Stimulated activated naive B cell treated with anti-CD40 and anti-IgM and Interleukin-4, amounts not matched to agents 10 μg/mL and 1 μg/mL and 100 μg/mL, for 72 hours (primary cell): ENCODE data around the gene DLEU7.
A peak's percentile ranks its signal among the peaks of the same experiment; 100 is the strongest.

Experiments used
- ATAC-seq, 2 donors: fragments of 150-1000 bp; cut with Tn5 transposase; replicated peaks; 2 replicates each; pipeline ENCODE4 v1.10.0; 2021; ENCODE audit warnings: moderate library complexity in 1 of 2
- DNase-seq: peaks from one replicate; pipeline ENCODE4 v3.0.0; 2021
- H3K27ac Mint-ChIP-seq: one replicate; pipeline ENCODE4 v1.8.0; 2022; ENCODE audit warnings: mild to moderate bottlenecking, mixed read lengths
- H3K27me3 Mint-ChIP-seq, 2 donors: one replicate each; pipeline ENCODE4 v1.8.0; 2022; ENCODE audit warnings: mixed read lengths in 2 of 2
- H3K36me3 Mint-ChIP-seq, 2 donors: one replicate each; pipeline ENCODE4 v1.8.0; 2022; ENCODE audit warnings: mixed read lengths in 2 of 2, mild to moderate bottlenecking in 1 of 2
- H3K4me1 Mint-ChIP-seq, 2 donors: one replicate each; pipeline ENCODE4 v1.8.0; 2022; ENCODE audit warnings: mixed read lengths in 2 of 2, mild to moderate bottlenecking in 1 of 2
- H3K4me3 Mint-ChIP-seq, 2 donors: one replicate each; pipeline ENCODE4 v1.8.0; 2022; ENCODE audit warnings: mild to moderate bottlenecking in 2 of 2, mixed read lengths in 2 of 2, moderate library complexity in 1 of 2
- H3K9me3 Mint-ChIP-seq, 2 donors: one replicate each; pipeline ENCODE4 v1.8.0; 2022; ENCODE audit warnings: mixed read lengths in 2 of 2, mild to moderate bottlenecking in 1 of 2

Gene DLEU7

GRCh38 chr13:50843257-50844083, at the start of gene DLEU7:
DLEU7 (minus strand) TSS chr13:50843692; CDS start chr13:50843646, 46 bp downstream.
- H3K4me1 Mint-ChIP-seq = peaks cover 29 to 58% of the 10 kb centered on the region in 2 donors
- peak; percentile 35 to 61 for ATAC-seq
- H3K27ac Mint-ChIP-seq = peak within 1 kb of the TSS; percentile 84
- H3K4me3 Mint-ChIP-seq = peak within 1 kb of the TSS; percentile 75 to 76
- peaks cover 0 to 3% of the 10 kb centered on the region in 2 donors for H3K36me3 Mint-ChIP-seq
- no peak for DNase-seq
- peaks cover 0 to 11% of the 10 kb centered on the region in 2 donors for H3K27me3 Mint-ChIP-seq
- no peaks in the 10 kb centered on the region for H3K9me3 Mint-ChIP-seq

- H3K36me3 Mint-ChIP-seq = peaks cover 0 to 5% of the 10 kb centered on the region in 2 donors
- H3K27me3 Mint-ChIP-seq = no peaks in the 10 kb centered on the region
- peak overlapping the region; percentile 66 to 83 for H3K4me3 Mint-ChIP-seq
- ATAC-seq = peak; percentile 59 to 62
- H3K27ac Mint-ChIP-seq = peak overlapping the region; percentile 92
- peak; percentile 20 for DNase-seq
- peaks cover 36 to 44% of the 10 kb centered on the region in 2 donors for H3K4me1 Mint-ChIP-seq
- peaks cover 2 to 4% of the 10 kb centered on the region in 2 donors for H3K9me3 Mint-ChIP-seq
These were observed 48.9 kb upstream of the DLEU7 start for GRCh38 chr13:50892210-50892944.

GRCh38 chr13:50891206-50891605, 47.7 kb upstream of the DLEU7 start:
- ATAC-seq (no peak), DNase-seq (no peak)
- Mint-ChIP-seq H3K27ac (peak overlapping the region; percentile 31), H3K36me3 (peaks cover 0 to 5% of the 10 kb centered on the region in 2 donors), H3K4me3 (no peak overlapping the region), H3K9me3 (peaks cover 2 to 4% of the 10 kb centered on the region in 2 donors), H3K4me1 (peaks cover 42 to 52% of the 10 kb centered on the region in 2 donors), H3K27me3 (no peaks in the 10 kb centered on the region)

- Mint-ChIP-seq H3K4me3 (no peak overlapping the region), H3K9me3 (no peaks in the 10 kb centered on the region), H3K27ac (no peak overlapping the region), H3K4me1 (peaks cover 38 to 46% of the 10 kb centered on the region in 2 donors), H3K36me3 (no peaks in the 10 kb centered on the region), H3K27me3 (no peaks in the 10 kb centered on the region)
- ATAC-seq (no peak), DNase-seq (no peak)
These were observed 45.8 kb upstream of the DLEU7 start for GRCh38 chr13:50889317-50889716.

GRCh38 chr13:50888362-50888761, 44.9 kb upstream of the DLEU7 start:
- no peak for DNase-seq
- H3K27ac Mint-ChIP-seq = no peak overlapping the region
- H3K36me3 Mint-ChIP-seq = no peaks in the 10 kb centered on the region
- no peak overlapping the region for H3K4me3 Mint-ChIP-seq
- no peak for ATAC-seq
- no peaks in the 10 kb centered on the region for H3K9me3 Mint-ChIP-seq
- H3K27me3 Mint-ChIP-seq = no peaks in the 10 kb centered on the region
- H3K4me1 Mint-ChIP-seq = peaks cover 31 to 37% of the 10 kb centered on the region in 2 donors

DNA sequence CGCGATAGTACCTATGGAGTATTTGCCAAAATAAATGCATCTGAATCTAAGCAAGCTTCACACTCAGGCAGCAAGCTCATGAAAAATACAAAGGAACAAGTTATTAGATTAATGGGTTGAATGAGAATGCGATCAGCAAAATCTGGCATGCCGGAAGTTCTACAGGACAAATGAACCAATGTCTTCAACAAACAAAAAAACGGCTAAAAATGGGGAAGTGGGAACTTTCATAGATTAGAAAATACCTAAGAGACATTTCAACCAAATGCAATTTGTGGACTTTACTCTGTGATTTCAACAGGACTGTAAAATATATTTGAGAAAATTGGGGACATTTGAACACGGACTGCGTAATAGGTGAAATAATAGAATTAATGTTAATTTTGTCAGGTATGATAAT, 43.7 kb upstream of the DLEU7 start:
- no peak overlapping the region for H3K4me3 Mint-ChIP-seq
- H3K9me3 Mint-ChIP-seq = no peaks in the 10 kb centered on the region
- peak; percentile 38 to 43 for ATAC-seq
- DNase-seq = no peak
- no peaks in the 10 kb centered on the region for H3K36me3 Mint-ChIP-seq
- H3K27me3 Mint-ChIP-seq = no peaks in the 10 kb centered on the region
- no peak overlapping the region for H3K27ac Mint-ChIP-seq
- peaks cover 28% of the 10 kb centered on the region in 2 donors for H3K4me1 Mint-ChIP-seq

- peaks cover 17 to 18% of the 10 kb centered on the region in 2 donors for H3K4me1 Mint-ChIP-seq
- ATAC-seq = no peak
These were observed 40.8 kb upstream of the DLEU7 start for GRCh38 chr13:50884265-50884664.

DNA sequence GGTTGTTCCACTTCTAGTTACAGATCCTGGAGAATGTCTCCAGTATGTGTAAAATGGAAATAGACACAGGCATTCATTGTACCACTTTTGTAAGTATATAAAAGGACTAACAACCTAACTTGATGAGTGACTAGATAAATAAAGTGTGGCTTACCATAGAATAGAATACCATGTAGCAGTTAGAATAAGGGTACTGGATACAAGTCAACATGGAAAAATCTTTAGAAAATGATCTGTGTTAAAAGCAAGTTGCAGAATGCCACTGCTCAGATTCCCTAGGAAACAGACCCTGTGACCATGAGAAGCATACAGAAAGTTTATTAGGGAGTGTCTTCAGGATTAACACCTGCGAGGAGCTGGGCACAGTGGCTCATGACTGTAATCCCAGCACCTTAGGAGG, 40.2 kb upstream of the DLEU7 start:
- Mint-ChIP-seq H3K36me3 (no peaks in the 10 kb centered on the region), H3K9me3 (no peaks in the 10 kb centered on the region), H3K27me3 (no peaks in the 10 kb centered on the region), H3K27ac (no peak overlapping the region), H3K4me1 (peaks cover 14 to 18% of the 10 kb centered on the region in 2 donors), H3K4me3 (no peak overlapping the region)
- DNase-seq = no peak
- no peak for ATAC-seq

More at GRCh38 chr13:50884265-50884664, 40.8 kb upstream of the DLEU7 start:
- DNase-seq = no peak
- H3K9me3 Mint-ChIP-seq = no peaks in the 10 kb centered on the region
- H3K27me3 Mint-ChIP-seq = no peaks in the 10 kb centered on the region
- no peak overlapping the region for H3K4me3 Mint-ChIP-seq
- H3K36me3 Mint-ChIP-seq = no peaks in the 10 kb centered on the region
- H3K27ac Mint-ChIP-seq = no peak overlapping the region

DNA sequence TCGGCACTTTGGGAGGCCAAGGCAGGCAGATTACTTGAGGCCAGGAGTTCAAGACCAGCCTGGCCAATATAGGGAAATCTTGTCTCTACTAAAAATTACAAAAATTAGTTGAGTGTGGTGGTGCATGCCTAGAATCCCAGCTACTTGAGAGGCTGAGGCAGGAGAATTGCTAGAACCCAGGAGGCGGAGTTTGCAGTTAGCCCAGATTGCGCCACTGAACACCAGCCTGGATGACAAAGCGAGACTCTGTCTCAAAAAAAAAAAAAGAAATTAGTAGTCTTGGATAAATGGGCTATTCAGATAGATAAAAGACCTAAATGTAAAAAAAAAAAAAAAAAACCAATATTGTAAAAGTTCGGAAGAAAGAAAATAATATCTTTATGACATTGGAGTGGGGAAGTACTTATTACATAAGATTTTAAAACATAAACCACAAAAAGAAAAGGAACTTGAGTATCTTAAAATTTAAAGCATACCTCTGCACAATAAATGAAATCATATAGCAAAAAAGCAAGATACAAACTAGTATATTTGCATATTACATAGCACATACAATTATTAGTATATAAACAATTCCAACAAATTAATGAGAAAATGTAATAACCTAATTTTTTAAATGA, 39.4 kb upstream of the DLEU7 start:
- Mint-ChIP-seq H3K27ac (no peak overlapping the region), H3K4me1 (peaks cover 12 to 18% of the 10 kb centered on the region in 2 donors), H3K4me3 (no peak overlapping the region), H3K27me3 (peaks cover 0 to 3% of the 10 kb centered on the region in 2 donors), H3K36me3 (no peaks in the 10 kb centered on the region), H3K9me3 (no peaks in the 10 kb centered on the region)
- ATAC-seq (no peak), DNase-seq (no peak)

DNA sequence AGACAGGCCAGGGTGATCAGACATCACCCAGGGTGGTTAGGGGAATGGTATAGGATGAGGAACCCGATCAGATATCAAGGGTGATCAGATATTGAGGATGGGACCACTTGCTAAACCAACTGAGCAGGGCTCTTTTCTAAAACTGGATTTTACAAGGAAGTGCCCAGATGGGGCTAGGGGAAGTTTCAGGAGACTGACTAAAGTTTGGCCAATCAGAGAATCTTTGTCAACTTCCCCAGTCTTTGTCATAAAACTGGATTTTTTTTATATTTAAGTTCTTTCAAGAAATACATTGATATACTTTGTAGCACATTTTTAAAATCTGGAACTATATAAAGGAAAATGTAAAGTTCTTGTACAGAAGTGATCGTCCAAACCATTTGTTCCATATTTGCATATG, 30.5 kb upstream of the DLEU7 start:
- no peak overlapping the region for H3K4me3 Mint-ChIP-seq
- DNase-seq (no peak), ATAC-seq (no peak)
- H3K36me3 Mint-ChIP-seq = no peaks in the 10 kb centered on the region
- H3K9me3 Mint-ChIP-seq = no peaks in the 10 kb centered on the region
- H3K27me3 Mint-ChIP-seq = peaks cover 0 to 6% of the 10 kb centered on the region in 2 donors
- H3K27ac Mint-ChIP-seq = no peak overlapping the region
- peaks cover 0 to 5% of the 10 kb centered on the region in 2 donors for H3K4me1 Mint-ChIP-seq

DNA sequence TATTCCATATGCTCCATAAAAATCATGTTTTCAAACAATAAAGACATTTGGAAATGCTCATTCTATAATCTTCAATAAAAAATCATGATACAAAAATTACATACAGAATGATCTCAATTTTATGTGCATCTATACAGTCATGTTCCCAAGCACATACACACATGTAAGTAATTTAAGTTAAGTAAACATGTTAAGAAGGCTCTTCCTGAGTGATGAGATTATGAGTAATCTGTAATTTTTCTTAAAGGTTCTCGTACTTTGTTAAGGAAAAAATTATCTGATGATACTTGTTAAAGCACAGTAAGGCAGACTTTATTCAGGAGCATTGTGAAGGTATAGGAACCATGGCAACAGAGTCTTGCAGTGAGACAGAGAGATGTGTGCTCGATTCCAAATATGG, 30.0 kb upstream of the DLEU7 start:
- H3K4me1 Mint-ChIP-seq = peaks cover 0 to 6% of the 10 kb centered on the region in 2 donors
- no peak overlapping the region for H3K4me3 Mint-ChIP-seq
- no peaks in the 10 kb centered on the region for H3K9me3 Mint-ChIP-seq
- no peak overlapping the region for H3K27ac Mint-ChIP-seq
- no peak for ATAC-seq
- H3K27me3 Mint-ChIP-seq = peaks cover 0 to 6% of the 10 kb centered on the region in 2 donors
- no peaks in the 10 kb centered on the region for H3K36me3 Mint-ChIP-seq
- no peak for DNase-seq

DNA sequence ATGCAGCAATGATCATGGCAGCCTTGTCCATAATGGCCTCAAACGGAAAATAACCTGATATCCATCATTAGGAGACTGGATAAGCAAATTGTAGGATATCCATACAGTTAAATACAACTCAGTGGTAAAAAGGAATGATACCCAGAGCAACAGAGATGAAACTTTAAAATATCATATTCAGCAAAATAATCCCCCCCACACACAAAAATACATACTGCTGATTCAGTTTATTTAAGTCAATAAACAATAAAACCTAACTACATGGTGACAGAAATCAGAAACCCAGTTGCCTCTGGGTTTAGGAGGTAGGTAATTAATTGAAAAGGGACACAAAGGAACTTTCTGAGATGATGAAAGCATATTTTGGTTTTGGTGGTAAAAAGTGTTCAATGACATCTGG, 27.9 kb upstream of the DLEU7 start:
- DNase-seq = no peak
- no peak for ATAC-seq
- Mint-ChIP-seq H3K9me3 (no peaks in the 10 kb centered on the region), H3K27ac (no peak overlapping the region), H3K4me1 (peaks cover 7 to 22% of the 10 kb centered on the region in 2 donors), H3K27me3 (no peaks in the 10 kb centered on the region), H3K4me3 (no peak overlapping the region), H3K36me3 (no peaks in the 10 kb centered on the region)

DNA sequence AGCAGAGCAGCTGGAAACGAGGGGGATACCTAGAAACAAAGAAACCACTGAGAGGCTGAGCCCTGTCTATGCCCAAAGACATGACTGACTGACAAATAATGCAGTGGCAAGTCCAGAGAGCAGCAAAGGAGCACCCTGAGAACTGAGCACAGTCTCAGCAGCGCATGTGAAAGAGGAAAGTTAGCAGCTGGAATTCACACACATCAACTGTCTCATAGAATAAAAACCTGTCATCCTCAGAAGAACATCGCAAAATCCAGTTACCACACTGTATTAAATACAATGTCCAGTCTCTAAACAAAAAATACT, 24.1 kb upstream of the DLEU7 start:
- DNase-seq (no peak), ATAC-seq (no peak)
- H3K27ac Mint-ChIP-seq = no peak overlapping the region
- no peaks in the 10 kb centered on the region for H3K27me3 Mint-ChIP-seq
- peaks cover 0 to 3% of the 10 kb centered on the region in 2 donors for H3K9me3 Mint-ChIP-seq
- no peak overlapping the region for H3K4me3 Mint-ChIP-seq
- peaks cover 7 to 17% of the 10 kb centered on the region in 2 donors for H3K4me1 Mint-ChIP-seq
- H3K36me3 Mint-ChIP-seq = no peaks in the 10 kb centered on the region

GRCh38 chr13:50866817-50867636, 23.5 kb upstream of the DLEU7 start:
- ATAC-seq (no peak), DNase-seq (no peak)
- no peaks in the 10 kb centered on the region for H3K27me3 Mint-ChIP-seq
- no peak overlapping the region for H3K27ac Mint-ChIP-seq
- H3K36me3 Mint-ChIP-seq = no peaks in the 10 kb centered on the region
- peaks cover 7 to 17% of the 10 kb centered on the region in 2 donors for H3K4me1 Mint-ChIP-seq
- H3K9me3 Mint-ChIP-seq = peaks cover 0 to 3% of the 10 kb centered on the region in 2 donors
- H3K4me3 Mint-ChIP-seq = no peak overlapping the region
